Stimulated activated CD8-positive, alpha-beta memory T cell treated with anti-CD3 and anti-CD28 coated beads, Interleukin-4, amount 100 ng/mL, for 24 hours (primary cell): ENCODE measurements around the gene ZBTB42.

ENCODE experiments used
- DNase-seq: peaks from one replicate; pipeline ENCODE4 v3.0.0-alpha.2; 2020; ENCODE audit warnings: low read depth

The ZBTB42 gene

DNA sequence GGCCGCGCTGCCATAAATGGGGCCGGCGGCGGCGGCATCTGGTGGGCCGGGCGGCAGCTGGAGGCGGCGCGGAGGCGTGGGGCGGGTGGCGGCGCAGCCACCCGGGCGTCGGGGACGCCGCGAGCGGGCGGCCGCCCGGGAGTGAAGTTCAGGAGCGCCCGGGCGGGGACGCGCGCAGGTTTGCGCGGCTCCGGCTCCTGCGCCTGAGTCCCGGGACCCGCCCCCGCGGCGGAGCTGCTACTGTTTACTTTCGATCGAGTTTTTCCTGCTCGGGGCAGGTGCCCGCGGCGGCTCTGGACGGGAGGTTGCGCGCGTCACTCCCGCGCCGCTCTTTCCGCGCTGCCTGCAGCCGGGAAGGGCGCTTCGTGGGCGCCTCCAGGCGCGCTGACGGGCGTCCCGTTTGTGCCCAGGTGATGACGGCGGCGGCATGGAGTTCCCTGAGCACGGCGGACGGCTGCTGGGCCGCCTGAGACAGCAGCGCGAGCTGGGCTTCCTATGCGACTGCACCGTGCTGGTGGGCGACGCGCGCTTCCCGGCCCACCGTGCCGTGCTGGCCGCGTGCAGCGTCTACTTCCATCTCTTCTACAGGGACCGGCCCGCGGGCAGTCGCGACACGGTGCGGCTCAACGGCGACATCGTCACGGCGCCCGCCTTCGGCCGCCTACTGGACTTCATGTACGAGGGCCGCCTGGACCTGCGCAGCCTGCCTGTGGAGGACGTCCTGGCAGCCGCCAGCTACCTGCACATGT lies at the start of gene ZBTB42:
ZBTB42 (plus strand) TSS at position 331 of the 749 bp plus-strand sequence; CDS start at position 428, 97 bp downstream.
- peak; percentile 36 for DNase-seq

DNA sequence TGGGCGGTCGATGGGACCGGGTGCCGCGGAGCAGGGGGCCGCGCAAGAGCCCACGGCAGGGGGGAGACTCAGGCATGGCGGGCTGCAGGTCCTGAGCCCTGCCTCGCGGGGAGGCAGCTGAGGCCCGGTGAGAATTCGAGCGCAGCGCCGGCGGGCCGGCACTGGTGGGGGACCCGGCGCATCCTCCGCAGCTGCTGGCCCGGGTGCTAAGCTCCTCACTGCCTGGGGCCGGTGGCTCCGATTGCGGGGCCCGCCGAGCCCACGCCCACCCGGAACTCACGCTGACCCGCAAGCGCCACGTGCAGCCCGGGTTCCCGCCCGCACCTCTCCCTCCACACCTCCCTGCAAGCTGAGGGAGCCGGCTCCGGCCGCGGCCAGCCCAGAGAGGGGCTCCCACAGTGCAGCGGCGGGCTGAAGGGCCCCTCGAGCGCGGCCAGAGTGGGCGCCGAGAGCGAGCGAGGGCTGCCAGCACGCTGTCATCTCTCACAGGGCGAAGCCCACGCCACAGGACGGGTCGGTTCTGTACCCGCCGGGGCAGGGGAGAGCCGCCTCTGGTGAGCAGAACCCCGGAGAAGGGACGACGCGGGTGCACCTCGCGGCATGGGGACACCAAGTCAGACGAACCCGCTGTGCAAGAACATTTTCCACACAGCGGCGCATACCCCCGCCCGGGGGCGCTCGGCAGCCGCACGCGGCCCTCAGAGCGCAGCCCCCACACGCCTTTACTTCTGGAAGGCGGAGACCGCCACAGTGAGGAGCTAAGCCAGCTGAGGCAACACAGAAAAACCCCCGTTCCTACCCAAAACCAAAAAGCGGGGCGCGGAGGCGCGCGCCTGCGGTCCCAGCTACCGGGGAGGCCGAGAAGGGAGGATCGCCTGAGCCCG lies 49.1 kb upstream of the ZBTB42 start:
- DNase-seq = no peak

DNA sequence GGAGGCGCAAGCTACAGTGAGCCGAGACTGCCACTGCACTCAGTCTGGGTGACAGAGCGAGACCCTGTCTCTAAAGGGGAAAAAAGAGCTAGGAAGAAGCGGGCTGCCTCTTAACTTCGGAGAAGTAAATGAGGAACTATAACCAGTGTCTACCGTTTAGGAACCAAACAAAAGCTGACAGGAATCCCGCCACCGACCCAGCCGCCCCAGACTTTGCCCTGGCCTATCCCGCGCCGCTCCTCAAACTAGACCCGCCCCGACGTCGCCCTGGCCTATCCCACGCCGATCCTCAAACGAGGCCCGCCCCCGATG lies 48.5 kb upstream of the ZBTB42 start:
- DNase-seq = no peak

DNA sequence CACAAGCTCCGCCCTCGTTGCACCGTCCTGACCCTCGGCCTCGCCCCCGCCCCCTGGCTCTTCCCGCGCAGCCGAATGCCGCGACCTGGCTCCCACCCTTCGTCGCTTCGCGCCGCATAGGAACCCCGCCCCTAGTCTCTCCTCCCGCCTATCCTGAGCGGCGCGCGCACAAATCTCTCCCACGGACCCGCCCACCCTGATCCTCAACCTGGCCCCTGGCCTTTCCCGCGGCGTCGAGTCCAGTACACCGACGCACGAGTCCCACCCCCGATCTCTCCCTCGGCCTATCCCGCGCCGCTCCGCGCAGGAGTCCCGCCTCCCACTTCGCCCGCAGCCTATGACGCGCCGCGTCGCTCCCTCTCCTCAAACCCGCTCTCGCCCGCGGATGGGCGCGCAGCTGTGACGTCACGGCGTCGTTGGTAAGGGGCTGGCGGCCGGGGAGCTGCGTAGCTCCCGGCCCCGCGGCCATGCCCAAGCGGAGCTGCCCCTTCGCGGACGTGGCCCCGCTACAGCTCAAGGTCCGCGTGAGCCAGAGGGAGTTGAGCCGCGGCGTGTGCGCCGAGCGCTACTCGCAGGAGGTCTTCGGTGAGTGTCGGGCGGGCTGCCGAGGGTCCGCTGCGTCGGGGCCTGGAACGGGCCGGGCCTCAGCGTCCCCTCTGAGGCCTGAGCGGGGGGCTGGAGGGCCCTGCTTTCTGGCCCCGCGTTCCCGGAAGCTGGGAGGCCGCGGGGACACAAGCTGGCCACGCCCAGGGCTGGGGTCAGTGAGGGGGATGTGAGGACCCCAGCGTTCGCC lies 48.0 kb upstream of the ZBTB42 start, which contains the start of gene SIVA1:
SIVA1 (plus strand) TSS at position 413 of the 793 bp plus-strand sequence; CDS start at position 468, 55 bp downstream.
- peak; percentile 99 for DNase-seq

DNA sequence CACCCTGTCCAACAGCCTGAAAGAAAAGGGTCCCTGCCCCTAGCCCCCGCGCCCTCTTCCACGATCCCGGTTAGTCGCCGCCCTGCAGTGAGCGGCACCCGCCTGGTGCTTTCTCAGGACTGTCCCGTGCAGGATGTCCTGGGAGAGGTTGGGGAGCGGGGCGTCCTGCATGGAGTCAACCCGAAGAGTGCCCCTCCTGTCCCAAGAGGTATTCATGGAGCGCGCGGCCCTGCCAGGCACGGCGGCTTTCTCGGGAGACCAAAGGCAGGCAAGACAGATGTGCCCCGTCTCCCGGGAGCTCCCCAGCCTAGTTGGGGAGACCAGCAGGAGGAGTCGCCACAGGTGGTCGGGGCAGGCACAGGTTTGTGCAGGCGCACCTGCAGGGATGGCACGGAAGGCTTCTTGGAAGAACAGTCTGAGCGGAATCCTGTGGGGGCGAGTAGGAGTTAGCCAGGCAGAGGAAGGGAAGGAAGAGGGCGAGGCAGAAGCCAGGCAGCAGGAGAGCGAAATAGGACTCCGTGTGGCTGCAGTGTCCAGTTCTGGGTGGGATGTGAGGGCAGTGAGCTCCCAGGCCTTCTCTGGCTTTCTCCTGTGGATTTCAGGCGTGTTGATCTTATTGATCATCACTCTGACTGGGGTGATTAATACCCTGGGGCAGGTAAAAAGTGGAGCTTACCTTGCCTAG lies 47.2 kb upstream of the ZBTB42 start:
- DNase-seq = no peak

DNA sequence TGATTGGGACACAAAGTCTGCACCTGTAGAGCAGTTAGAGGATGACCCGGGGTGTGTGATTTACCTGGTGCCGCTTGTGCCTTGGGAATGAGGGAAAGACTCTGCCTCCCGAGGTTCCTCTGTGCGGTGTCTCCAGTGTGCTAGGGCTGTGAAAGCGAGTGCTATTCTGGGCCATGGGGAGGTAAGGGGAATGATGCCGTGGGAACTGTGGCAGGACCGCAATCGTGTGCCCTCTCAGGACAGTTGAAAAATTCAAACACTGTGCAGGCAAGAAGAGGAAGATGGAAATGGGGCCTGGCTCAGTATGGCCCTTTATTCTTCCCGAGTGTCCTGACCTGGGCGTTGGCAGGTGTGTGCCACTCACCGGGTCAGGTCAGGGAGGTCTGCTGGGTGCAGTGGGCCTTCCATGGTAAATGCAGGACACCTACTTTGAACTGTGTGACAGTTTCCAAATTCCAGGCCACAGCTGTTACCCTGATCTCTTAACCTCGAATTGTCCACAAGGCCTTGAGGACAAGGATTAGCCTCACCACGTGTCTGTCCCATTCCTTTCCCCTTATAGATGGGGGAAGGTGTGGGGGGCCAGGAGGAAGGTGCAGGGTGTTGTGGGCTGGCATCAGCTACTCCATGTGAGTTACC lies 46.6 kb upstream of the ZBTB42 start:
- no peak for DNase-seq

DNA sequence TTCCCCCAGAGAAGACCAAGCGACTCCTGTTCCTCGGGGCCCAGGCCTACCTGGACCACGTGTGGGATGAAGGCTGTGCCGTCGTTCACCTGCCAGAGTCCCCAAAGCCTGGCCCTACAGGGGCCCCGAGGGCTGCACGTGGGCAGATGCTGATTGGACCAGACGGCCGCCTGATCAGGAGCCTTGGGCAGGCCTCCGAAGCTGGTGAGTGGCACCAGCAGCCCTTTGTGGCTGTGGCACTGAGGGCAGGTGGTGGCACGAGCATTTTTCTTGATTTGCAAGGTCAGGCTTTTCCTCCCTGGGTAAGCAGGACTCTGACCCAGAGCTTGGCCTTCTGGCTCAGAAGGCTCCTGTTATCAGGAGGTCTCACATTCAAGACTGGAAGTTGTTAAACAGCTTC lies 45.3 kb upstream of the ZBTB42 start:
- DNase-seq = no peak

DNA sequence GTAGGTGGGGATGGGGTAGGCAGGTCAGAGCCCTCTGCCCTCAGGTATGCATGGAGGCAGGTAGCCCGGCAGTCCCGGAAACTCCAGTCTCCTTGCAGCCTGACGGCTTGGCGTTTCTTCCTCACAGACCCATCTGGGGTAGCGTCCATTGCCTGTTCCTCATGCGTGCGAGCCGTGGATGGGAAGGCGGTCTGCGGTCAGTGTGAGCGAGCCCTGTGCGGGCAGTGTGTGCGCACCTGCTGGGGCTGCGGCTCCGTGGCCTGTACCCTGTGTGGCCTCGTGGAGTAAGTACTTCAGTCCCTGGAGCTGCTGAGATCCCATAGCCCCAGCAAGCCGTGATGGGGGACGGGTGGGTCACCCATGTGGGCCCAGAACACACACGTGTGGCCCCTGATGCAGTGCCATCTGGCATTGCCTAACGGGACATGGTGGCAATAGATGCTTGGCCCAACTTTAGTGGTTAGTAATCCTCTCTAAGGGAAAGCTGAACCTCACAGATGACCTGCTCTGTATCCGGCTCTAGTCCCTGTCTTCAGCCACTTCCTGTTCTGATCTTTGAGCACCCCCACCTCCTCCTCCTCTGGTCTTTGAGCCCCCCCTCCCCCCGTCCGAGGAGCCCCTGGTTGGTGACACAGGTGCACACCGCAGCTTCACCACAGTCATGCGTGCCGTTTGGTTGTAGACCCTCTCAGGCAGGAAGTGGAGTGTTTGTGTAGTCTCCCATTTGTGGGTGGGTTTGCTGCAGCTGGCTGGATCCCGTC lies 44.2 kb upstream of the ZBTB42 start:
- no peak for DNase-seq

DNA sequence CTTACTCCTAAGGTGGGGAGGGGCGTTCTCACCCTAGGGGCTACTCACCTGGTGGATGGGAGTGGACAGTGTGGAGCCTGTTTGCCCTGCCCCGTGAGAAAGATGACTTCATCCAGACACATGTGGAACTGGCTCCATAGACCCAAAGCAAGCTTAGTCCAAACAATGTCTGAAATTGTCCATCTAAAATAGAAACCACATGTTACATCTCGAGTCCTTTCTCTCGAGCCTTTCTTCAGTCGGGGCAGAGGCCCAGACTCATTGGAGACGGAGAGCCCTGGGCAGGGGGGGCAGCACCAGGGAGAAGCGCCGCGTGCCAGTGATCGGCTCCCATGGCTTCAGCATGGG lies 43.7 kb upstream of the ZBTB42 start:
- no peak for DNase-seq

DNA sequence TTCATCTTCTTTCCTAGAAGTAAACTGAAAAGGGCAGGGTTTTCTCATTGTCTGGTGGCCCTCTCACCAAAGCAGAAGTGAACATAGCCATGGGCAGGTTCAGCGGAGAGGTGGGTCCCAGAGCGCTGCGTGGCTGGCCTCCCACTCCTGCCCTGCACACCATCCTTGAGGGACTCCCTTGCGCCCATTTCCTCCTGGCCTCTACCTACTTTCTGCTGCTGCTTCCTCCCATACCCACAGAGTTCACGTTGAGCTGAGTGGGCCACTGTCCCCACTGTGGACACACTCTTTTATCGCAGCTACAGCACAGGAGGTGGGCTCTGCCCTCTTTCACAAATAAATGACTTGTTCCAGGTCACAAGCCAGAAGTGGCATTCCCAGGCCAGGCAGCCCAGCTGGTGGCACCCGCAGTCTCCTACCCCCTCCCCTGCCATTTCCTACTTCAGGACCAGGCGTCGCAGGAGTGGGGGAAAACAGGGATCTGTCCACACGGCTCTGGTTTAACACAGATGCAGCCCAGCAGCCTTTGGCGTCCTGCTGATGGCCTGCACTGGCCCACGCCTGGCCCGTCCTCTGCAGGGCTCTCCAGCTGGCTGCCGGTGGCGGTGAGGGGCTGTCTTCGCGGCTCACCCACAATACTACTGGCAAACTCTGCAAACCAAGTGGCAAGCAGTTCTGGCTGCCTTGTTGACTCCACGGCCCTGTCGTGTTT lies 43.1 kb upstream of the ZBTB42 start:
- DNase-seq = no peak

DNA sequence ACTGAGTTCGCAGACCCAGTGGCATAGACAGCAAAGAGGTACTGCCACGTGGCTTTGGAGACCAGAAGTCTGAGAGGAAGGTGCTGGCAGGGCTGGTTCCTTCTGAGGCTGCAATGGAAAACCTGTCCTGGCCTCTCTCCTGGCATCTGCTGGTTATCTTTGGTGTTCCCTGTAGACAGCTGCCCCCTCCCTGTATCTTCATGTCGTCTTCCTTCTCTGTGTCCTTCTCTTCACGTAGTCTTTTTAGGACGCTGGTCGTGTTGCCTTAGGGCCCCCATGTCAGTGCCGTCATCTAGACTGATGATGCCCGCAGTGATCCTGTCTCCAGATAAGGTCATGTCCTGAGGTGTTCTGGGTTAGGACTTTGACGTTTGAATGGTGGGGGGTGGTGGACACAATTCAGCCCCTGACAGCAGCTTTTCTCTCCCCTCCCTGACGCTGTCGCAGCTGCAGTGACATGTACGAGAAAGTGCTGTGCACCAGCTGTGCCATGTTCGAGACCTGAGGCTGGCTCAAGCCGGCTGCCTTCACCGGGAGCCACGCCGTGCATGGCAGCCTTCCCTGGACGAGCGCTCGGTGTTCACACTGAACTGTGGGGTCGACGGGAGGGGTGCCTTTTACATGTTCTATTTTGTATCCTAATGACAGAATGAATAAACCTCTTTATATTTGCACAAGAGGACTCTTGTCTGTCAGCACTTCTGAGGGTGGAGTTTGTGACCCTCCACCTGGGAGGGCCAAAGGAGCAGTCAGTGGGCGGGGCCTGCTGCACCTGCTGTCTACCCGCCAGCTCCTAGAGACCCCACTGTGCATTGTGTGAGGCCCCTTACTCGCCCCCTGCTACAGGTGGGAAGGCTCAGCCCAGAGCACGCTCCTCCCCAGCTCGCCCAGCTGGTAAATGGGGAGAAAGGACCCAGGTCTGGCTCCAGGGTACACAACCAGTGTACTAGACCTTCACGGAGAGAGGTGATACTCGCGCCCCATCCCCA lies 41.6 kb upstream of the ZBTB42 start:
- DNase-seq = no peak

DNA sequence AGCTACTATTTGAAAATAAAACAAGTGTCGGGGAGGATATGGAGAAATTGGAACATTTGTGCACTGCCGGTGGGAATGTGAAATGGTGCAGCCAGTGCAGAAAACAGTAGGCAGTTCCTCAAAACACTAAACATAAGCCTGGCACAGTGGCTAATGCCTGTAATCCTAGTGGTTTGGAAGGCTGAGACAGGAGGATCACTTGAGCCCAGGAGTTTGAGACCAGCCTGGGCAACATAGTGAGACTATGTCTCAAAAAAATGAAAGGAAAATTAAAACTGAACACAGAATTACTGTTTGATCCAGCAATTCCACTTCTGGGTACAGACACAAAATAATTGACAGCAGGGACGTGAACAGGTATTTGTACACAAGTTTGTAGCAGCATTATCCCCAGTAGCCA lies 35.4 kb upstream of the ZBTB42 start:
- no peak for DNase-seq

DNA sequence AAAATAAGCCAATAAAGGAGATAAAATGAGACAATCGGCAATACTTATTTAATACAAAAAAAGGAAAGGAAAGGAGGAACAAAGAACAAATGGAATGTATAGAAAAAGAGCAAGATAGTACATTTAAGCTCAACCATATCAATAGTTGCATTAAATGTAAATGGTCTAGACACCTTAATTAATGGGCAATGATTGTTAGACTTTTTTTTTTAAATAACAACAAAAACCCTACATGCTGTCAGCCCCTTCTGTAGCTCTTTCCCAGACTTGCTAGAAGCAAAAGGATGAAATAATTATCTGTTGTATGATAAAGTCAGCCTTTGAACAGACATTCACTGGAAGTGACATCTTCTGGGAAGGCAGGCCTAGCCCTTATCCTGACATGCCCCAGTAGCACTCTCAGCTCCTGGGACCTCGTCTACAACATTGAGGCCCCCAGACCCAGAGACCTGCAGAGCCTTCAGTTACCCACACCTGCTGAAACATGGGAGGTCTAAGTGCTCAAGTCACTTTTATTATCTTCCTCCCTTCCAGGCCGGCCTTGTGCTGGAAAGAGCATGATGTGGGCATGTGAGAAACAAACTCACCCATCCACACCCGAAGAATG lies 34.5 kb upstream of the ZBTB42 start:
- no peak for DNase-seq

DNA sequence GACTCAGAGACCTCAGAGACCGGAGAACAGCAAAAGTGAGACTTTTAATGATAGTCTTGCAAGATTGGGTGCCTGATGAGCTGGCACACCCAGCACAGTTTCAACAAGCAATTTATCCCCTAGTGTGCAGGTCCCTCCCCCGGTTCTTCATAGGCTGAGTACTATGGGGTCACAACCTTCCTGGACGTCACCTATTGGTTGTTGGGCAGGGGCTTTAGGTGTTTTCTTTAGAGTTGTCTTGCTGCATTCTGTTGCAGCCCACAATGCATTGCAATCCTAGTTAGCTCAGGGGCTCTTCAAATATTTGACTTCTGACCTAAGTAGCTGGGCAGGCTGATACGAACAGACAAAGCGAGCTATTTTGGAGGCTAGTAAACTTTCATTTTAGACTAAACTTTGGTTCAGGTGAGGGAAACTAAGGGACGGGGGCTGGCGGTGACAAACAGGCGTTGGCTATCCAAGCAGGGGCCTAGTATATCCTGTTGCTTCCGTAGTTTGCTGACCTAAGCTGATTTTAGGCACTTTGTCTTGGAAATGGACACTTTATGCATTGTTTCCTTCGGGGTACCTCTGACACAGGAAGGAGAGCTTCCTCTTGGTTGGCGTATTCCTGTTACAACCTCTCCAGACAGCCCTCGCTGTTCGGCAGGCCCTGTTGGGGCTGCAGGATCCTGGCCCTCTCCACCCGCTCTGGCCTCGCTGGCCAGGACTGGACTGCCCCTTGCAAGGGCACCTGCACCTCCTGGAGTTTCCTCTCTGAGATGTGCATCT lies 33.9 kb upstream of the ZBTB42 start:
- DNase-seq = no peak

DNA sequence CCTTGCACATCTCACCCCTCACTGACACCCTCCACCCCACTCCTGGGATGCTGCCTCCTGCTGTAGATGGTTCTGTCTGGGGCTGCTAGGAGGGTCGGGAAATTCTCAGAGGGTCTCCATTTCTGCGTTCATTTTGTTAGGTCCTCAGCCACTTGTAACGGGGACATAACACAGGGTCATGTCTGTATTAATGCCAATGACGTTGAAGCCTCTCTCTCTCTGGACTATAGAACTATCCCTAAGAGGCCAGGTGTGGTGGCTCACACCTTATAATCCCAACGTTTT lies 33.3 kb upstream of the ZBTB42 start:
- DNase-seq = no peak

DNA sequence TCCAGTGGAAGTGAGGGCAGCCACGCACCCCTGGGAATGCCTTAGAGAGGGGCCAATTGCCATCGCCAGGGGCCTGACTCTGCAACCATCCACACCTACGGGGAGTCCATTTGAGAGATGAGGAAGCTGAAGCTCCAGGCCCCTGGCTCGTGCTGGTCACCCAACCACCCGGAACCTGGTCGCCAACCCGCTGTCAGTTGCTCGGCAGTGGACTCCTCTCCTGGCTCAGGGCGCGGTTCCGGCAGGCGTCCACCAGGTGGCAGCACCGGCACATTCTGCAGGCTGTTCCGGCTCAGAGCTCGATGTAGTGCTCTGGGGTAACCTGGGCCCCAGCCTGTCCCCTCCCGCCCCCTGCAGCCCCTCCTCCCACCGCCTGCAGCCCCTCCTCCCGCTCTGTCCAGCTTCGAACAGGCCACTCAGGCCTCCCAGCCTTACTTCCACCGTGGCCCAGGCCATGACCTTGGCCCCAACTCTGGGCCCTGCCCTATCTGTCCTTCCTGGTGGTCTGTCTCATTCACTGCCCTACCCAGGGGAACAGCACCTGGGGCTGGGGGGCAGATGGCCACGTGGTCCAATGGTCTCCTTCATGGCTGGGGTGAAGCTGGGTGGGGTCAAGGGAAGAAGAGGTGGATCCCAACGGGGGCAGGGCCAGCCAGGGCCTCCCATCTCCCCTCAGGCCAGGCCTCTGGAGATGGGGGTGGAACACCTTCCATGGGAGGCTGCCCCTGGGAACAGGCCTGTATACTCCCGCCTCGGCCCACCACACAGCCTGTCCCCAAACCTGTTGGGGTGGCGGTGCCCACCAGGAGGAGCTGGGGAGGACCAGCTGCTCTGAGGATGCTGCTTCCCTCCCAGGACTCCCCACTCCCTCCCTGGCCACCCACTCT lies 32.2 kb upstream of the ZBTB42 start:
- peak; percentile 88 for DNase-seq
